ENCODE measurements around the gene ZNF43. TPM values are rescaled to one million over a fixed set of nuclear protein-coding genes. Genes with fewer than 3 reads are reported as not detected.
A peak's percentile ranks its signal among the peaks of the same experiment; 100 is the strongest.
"Not testable (repeated sequence)": the region's sequence is repeated elsewhere in the genome, so short reads cannot be mapped to it uniquely, and the experiment has no call there.

The ZNF43 gene
- total RNA-seq = 10.4 TPM

DNA sequence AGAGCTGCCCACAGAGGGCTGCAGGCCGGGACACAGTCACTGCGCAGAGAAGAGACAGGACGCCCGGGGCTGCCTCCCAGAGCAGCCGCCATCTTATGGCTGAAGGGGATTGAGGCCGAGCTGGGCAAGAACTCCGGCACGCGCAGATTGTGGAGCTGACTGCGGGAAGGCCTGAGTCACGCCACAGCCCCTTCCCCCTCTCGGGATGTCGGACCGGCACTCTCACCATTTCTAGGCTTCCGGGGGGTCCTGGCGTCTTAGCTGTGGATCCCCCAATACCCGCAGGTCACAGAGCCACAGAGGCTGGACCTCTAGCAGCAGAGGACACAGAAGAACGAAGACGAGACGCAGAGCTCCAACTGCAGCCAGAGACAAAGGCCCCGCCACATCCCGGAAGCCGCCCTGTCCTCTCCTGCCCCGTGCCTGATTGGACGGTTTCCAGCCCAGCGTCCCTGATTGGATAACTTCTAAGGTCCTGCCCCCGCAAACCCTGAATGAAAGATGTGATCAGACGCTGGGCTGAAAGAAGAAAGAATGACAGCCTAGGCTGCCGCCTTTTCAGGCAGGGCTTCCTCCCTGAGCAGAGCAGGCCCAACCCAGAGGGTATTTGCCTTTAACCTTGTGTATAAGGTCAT, at the start of gene ZNF43:
ZNF43 (minus strand) TSS at position 373 of the 635 bp plus-strand sequence; CDS start at position 229, 144 bp downstream.
- Histone ChIP-seq H3K9me3 (ENCODE audit: control insufficient read depth in 3 of 3, low read length in 3 of 3) (peaks cover 0 to 1% (median 0%) of the 10 kb centered on the region in 3 donors), H3K4me1 (ENCODE audit: control insufficient read depth in 3 of 3, insufficient read depth in 3 of 3, low read length in 3 of 3) (peaks cover 0 to 7% (median 4%) of the 10 kb centered on the region in 3 donors), H3K27ac (ENCODE audit: low read depth, low read length) (peak within 1 kb of the TSS; percentile 89), H3K4me3 (ENCODE audit: low read length in 3 of 3) (peak within 1 kb of the TSS; percentile 76 to 88 (median 85)), H3K36me3 (ENCODE audit: control insufficient read depth in 3 of 3, insufficient read depth in 3 of 3, low read length in 3 of 3) (peaks cover 0 to 10% (median 0%) of the 10 kb centered on the region in 3 donors), H3K9ac (ENCODE audit: low read depth in 1 of 3, low read length in 3 of 3) (peak within 1 kb of the TSS; percentile 86 to 93 (median 88)), H3K27me3 (ENCODE audit: control insufficient read depth in 3 of 3, insufficient read depth in 3 of 3, low read length in 3 of 3) (no peaks in the 10 kb centered on the region)

DNA sequence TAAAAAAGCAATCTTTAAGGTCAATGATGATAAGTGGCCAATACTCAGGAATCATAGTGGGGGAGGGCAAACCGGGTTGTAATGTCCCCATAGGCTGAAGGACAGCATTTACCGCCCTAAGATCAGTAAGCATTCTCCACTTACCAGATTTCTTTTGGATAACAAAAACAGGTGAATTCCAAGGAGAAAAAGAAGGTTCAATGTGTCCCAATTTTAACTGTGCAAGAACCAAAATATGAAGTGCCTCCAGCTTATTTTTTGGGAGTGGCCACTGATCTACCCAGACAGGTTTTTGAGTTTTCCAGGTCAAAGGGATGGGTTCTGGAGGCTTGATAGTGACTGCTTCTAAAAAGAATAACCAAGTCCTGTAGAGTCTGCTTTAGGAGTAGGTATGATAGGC, 49.5 kb upstream of the ZNF43 start:
- not testable (repeated sequence) for H3K9me3 ChIP-seq (ENCODE audit: control insufficient read depth in 3 of 3, low read length in 3 of 3); H3K4me3 ChIP-seq (ENCODE audit: low read length in 3 of 3)

GRCh38 chr19:21884786-21885185, 48.8 kb upstream of the ZNF43 start:
- H3K27ac ChIP-seq (ENCODE audit: low read depth, low read length) = not testable (repeated sequence)

More for the DNA sequence above, 49.5 kb upstream of the ZNF43 start:
- H3K27me3 ChIP-seq (ENCODE audit: control insufficient read depth in 3 of 3, insufficient read depth in 3 of 3, low read length in 3 of 3); H3K36me3 ChIP-seq (ENCODE audit: control insufficient read depth in 3 of 3, insufficient read depth in 3 of 3, low read length in 3 of 3); H3K4me1 ChIP-seq (ENCODE audit: control insufficient read depth in 3 of 3, insufficient read depth in 3 of 3, low read length in 3 of 3); H3K9ac ChIP-seq (ENCODE audit: low read depth in 1 of 3, low read length in 3 of 3); H3K27ac ChIP-seq (ENCODE audit: low read depth, low read length): not testable (repeated sequence)

DNA sequence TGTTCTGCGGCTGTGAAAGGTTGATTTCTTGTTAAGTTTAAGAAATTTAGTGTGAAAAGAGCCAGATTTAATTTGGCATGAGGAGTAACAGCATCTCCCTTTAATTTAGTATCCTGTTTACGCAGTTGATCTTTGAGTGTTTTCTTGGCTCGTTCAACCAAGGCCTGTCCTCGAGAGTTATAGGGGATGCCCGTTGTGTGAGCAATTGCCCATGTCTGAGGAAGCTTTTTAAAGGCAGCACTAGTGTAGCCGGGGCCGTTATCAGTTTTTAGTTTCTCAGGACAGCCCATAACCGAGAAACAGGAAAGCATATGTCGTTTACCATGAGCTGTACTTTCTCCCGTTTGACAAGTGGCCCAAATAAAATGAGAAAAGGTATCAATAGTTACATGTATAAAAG, 47.5 kb upstream of the ZNF43 start:
- Histone ChIP-seq H3K27ac (ENCODE audit: low read depth, low read length) (no peak overlapping the region), H3K27me3 (ENCODE audit: control insufficient read depth in 3 of 3, insufficient read depth in 3 of 3, low read length in 3 of 3) (no peaks in the 10 kb centered on the region), H3K9me3 (ENCODE audit: control insufficient read depth in 3 of 3, low read length in 3 of 3) (no peaks in the 10 kb centered on the region), H3K9ac (ENCODE audit: low read depth in 1 of 3, low read length in 3 of 3) (no peak overlapping the region), H3K36me3 (ENCODE audit: control insufficient read depth in 3 of 3, insufficient read depth in 3 of 3, low read length in 3 of 3) (no peaks in the 10 kb centered on the region), H3K4me3 (ENCODE audit: low read length in 3 of 3) (no peak overlapping the region), H3K4me1 (ENCODE audit: control insufficient read depth in 3 of 3, insufficient read depth in 3 of 3, low read length in 3 of 3) (no peaks in the 10 kb centered on the region)

More at GRCh38 chr19:21884786-21885185, 48.8 kb upstream of the ZNF43 start:
- not testable (repeated sequence) for H3K9ac ChIP-seq (ENCODE audit: low read depth in 1 of 3, low read length in 3 of 3); H3K4me3 ChIP-seq (ENCODE audit: low read length in 3 of 3); H3K4me1 ChIP-seq (ENCODE audit: control insufficient read depth in 3 of 3, insufficient read depth in 3 of 3, low read length in 3 of 3); H3K27me3 ChIP-seq (ENCODE audit: control insufficient read depth in 3 of 3, insufficient read depth in 3 of 3, low read length in 3 of 3); H3K36me3 ChIP-seq (ENCODE audit: control insufficient read depth in 3 of 3, insufficient read depth in 3 of 3, low read length in 3 of 3); H3K9me3 ChIP-seq (ENCODE audit: control insufficient read depth in 3 of 3, low read length in 3 of 3)

DNA sequence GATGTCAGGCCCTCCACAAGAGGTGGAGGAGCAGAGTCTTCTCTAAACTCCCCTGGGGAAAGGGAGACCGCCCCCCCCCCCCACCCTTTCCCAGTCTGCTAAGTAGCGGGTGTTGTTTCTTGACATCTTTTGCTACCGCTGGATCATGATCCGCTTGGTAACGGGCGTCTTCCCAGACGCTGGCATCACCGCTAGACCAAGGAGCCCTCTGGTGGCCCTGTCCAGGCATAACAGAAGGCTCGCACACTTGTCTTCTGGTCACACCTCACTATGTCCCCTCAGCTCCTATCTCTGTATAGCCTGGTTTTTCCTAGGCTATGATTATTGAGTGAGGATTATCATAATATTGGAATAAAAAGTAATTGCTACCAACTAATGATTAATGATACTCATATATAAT, 44.8 kb upstream of the ZNF43 start:
- not testable (repeated sequence) for H3K4me1 ChIP-seq (ENCODE audit: control insufficient read depth in 3 of 3, insufficient read depth in 3 of 3, low read length in 3 of 3); H3K27me3 ChIP-seq (ENCODE audit: control insufficient read depth in 3 of 3, insufficient read depth in 3 of 3, low read length in 3 of 3); H3K4me3 ChIP-seq (ENCODE audit: low read length in 3 of 3); H3K36me3 ChIP-seq (ENCODE audit: control insufficient read depth in 3 of 3, insufficient read depth in 3 of 3, low read length in 3 of 3); H3K9ac ChIP-seq (ENCODE audit: low read depth in 1 of 3, low read length in 3 of 3); H3K9me3 ChIP-seq (ENCODE audit: control insufficient read depth in 3 of 3, low read length in 3 of 3); H3K27ac ChIP-seq (ENCODE audit: low read depth, low read length)

DNA sequence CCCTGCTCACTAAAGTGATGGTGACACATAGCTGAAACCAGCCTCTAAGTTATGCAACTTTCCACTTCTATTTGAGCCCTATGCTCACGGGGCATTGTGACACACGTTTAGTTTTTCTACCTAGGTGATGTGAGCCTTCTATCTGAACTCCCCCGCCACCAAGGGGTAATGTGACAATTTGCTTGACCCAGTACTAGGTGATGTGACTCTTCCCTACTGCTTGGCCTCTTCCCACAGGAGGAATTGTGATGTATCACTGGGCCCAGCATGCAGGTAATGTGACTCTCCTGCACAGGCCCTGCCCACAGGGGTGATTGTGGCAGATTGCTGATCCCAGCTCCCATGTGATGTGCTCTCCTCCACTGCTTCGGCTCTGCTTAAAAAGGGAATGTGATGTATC, 42.7 kb upstream of the ZNF43 start:
- Histone ChIP-seq H3K9me3 (ENCODE audit: control insufficient read depth in 3 of 3, low read length in 3 of 3) (no peaks in the 10 kb centered on the region), H3K36me3 (ENCODE audit: control insufficient read depth in 3 of 3, insufficient read depth in 3 of 3, low read length in 3 of 3) (no peaks in the 10 kb centered on the region), H3K9ac (ENCODE audit: low read depth in 1 of 3, low read length in 3 of 3) (no peak overlapping the region), H3K4me3 (ENCODE audit: low read length in 3 of 3) (no peak overlapping the region), H3K4me1 (ENCODE audit: control insufficient read depth in 3 of 3, insufficient read depth in 3 of 3, low read length in 3 of 3) (no peaks in the 10 kb centered on the region), H3K27ac (ENCODE audit: low read depth, low read length) (no peak overlapping the region), H3K27me3 (ENCODE audit: control insufficient read depth in 3 of 3, insufficient read depth in 3 of 3, low read length in 3 of 3) (no peaks in the 10 kb centered on the region)

DNA sequence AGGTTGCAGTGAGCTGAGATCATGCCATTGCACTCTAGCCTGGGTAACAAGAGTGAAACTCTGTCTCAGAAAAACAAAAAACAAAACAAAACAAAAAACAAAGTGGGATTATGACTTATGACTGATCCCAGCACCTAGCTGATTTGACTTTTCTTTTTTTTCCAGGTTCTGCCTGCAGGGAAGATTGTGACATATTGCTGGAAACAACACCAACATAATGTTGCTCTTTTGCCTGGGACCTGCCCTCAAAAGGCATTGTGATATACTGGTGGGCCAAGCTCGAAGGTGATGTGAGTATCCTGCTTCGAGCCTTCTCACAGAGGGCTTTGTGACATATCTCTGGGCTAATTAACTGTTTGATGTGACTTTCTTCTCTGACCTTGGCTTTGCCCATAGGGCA, 42.0 kb upstream of the ZNF43 start:
- no peaks in the 10 kb centered on the region for H3K36me3 ChIP-seq (ENCODE audit: control insufficient read depth in 3 of 3, insufficient read depth in 3 of 3, low read length in 3 of 3)
- H3K4me1 ChIP-seq (ENCODE audit: control insufficient read depth in 3 of 3, insufficient read depth in 3 of 3, low read length in 3 of 3) = no peaks in the 10 kb centered on the region
- no peaks in the 10 kb centered on the region for H3K27me3 ChIP-seq (ENCODE audit: control insufficient read depth in 3 of 3, insufficient read depth in 3 of 3, low read length in 3 of 3)
- H3K9ac ChIP-seq (ENCODE audit: low read depth in 1 of 3, low read length in 3 of 3) = no peak overlapping the region
- no peak overlapping the region for H3K27ac ChIP-seq (ENCODE audit: low read depth, low read length)
- H3K9me3 ChIP-seq (ENCODE audit: control insufficient read depth in 3 of 3, low read length in 3 of 3) = no peaks in the 10 kb centered on the region
- H3K4me3 ChIP-seq (ENCODE audit: low read length in 3 of 3) = no peak overlapping the region

DNA sequence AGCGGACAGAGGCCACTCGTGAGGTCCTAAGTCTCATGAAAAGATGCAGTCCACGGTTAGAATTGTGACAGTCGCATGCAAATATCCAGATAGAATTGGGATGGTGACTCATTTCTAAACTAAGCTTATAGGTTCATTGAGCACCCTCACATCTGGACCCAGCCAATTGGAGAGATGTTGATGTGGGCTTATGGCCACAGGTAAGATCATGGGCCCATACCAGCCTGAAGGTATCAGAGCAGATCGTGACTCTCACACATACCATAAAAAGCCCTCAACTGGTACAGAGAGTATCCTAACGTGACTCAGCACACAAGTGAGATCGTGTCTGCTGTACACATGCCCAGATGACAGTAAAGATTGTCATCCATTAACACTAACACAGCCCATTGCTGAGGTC, 40.6 kb upstream of the ZNF43 start:
- H3K36me3 ChIP-seq (ENCODE audit: control insufficient read depth in 3 of 3, insufficient read depth in 3 of 3, low read length in 3 of 3); H3K9ac ChIP-seq (ENCODE audit: low read depth in 1 of 3, low read length in 3 of 3); H3K27me3 ChIP-seq (ENCODE audit: control insufficient read depth in 3 of 3, insufficient read depth in 3 of 3, low read length in 3 of 3); H3K4me1 ChIP-seq (ENCODE audit: control insufficient read depth in 3 of 3, insufficient read depth in 3 of 3, low read length in 3 of 3); H3K27ac ChIP-seq (ENCODE audit: low read depth, low read length); H3K4me3 ChIP-seq (ENCODE audit: low read length in 3 of 3); H3K9me3 ChIP-seq (ENCODE audit: control insufficient read depth in 3 of 3, low read length in 3 of 3): not testable (repeated sequence)

GRCh38 chr19:21856773-21857514, 21.0 kb upstream of the ZNF43 start:
- H3K9ac ChIP-seq (ENCODE audit: low read depth in 1 of 3, low read length in 3 of 3) = no peak overlapping the region
- no peak overlapping the region for H3K27ac ChIP-seq (ENCODE audit: low read depth, low read length)
- H3K9me3 ChIP-seq (ENCODE audit: control insufficient read depth in 3 of 3, low read length in 3 of 3) = no peaks in the 10 kb centered on the region
- H3K36me3 ChIP-seq (ENCODE audit: control insufficient read depth in 3 of 3, insufficient read depth in 3 of 3, low read length in 3 of 3) = no peaks in the 10 kb centered on the region
- no peak overlapping the region for H3K4me3 ChIP-seq (ENCODE audit: low read length in 3 of 3)
- H3K4me1 ChIP-seq (ENCODE audit: control insufficient read depth in 3 of 3, insufficient read depth in 3 of 3, low read length in 3 of 3) = peaks cover 0 to 5% (median 5%) of the 10 kb centered on the region in 3 donors
- no peaks in the 10 kb centered on the region for H3K27me3 ChIP-seq (ENCODE audit: control insufficient read depth in 3 of 3, insufficient read depth in 3 of 3, low read length in 3 of 3)

GRCh38 chr19:21851596-21852345, 15.8 kb upstream of the ZNF43 start:
- H3K4me1 ChIP-seq (ENCODE audit: control insufficient read depth in 3 of 3, insufficient read depth in 3 of 3, low read length in 3 of 3) = peaks cover 0 to 9% (median 8%) of the 10 kb centered on the region in 3 donors
- no peaks in the 10 kb centered on the region for H3K9me3 ChIP-seq (ENCODE audit: control insufficient read depth in 3 of 3, low read length in 3 of 3)
- H3K36me3 ChIP-seq (ENCODE audit: control insufficient read depth in 3 of 3, insufficient read depth in 3 of 3, low read length in 3 of 3) = peaks cover 0 to 3% (median 0%) of the 10 kb centered on the region in 3 donors
- H3K27ac ChIP-seq (ENCODE audit: low read depth, low read length) = peak overlapping the region; percentile 62
- H3K4me3 ChIP-seq (ENCODE audit: low read length in 3 of 3) = peak overlapping the region; percentile 91 to 97 (median 94)
- peak overlapping the region; percentile 75 to 92 (median 79) for H3K9ac ChIP-seq (ENCODE audit: low read depth in 1 of 3, low read length in 3 of 3)
- H3K27me3 ChIP-seq (ENCODE audit: control insufficient read depth in 3 of 3, insufficient read depth in 3 of 3, low read length in 3 of 3) = no peaks in the 10 kb centered on the region
